Measurements from ENCODE around the gene ANKRD28. TPM values are rescaled to one million over a fixed set of nuclear protein-coding genes. Genes with fewer than 3 reads are reported as not detected.

ANKRD28 gene
- total and polyA plus RNA-seq, 9 of the 15 experiments (the other 6 are each of a cell fraction or from before 2014, with no cell fraction given) = 11.7 to 66.0 (median 36.7) TPM

DNA sequence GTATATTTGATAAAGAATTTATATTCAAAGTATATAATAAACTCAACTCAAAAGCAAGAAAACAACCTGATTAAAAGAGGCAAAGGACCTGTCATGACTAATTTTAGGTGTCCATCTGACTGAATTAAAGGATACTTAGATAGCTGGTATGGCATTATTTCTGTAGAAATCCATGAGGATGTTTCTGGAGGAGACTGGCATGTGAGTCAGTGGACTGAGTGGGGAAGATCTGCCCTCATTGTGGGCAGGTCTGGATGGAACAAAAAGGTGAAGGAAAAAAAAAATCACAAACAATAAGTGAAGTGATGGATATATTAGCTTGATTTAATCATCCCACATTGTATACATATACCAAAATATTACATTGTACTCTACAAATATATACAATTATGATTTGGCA lies 16.6 kb downstream of the ANKRD28 start (continued):
- TF ChIP-seq DMBX1 (CRISPR knock-in tag; IDR thresholded peaks at IDR 0.05; ENCODE audit: borderline replicate concordance) (no peak), CSDE1 (IDR thresholded peaks at IDR 0.05) (no peak), TCF7 (IDR thresholded peaks at IDR 0.05; ENCODE audit: borderline replicate concordance) (no peak), FOS (IDR thresholded peaks at IDR 0.05; ENCODE audit: extremely low read depth, insufficient read length) (no peak), ZBTB7A (IDR thresholded peaks at IDR 0.05; ENCODE audit: borderline replicate concordance, control insufficient read depth, low read depth, low read length) (no peak), PHF21A (IDR thresholded peaks at IDR 0.05; ENCODE audit: borderline replicate concordance, low read depth) (no peak), TFE3 (CRISPR knock-in tag; IDR thresholded peaks at IDR 0.05) (no peak), GATAD2A (IDR thresholded peaks at IDR 0.05) (no peak)
- TF ChIP-seq, protein P1, sequence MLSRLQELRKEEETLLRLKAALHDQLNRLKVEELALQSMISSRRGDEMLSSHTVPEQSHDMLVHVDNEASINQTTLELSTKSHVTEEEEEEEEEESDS (CRISPR knock-in tag; IDR thresholded peaks at IDR 0.05) = no peak
- TF ChIP-seq, protein P2, sequence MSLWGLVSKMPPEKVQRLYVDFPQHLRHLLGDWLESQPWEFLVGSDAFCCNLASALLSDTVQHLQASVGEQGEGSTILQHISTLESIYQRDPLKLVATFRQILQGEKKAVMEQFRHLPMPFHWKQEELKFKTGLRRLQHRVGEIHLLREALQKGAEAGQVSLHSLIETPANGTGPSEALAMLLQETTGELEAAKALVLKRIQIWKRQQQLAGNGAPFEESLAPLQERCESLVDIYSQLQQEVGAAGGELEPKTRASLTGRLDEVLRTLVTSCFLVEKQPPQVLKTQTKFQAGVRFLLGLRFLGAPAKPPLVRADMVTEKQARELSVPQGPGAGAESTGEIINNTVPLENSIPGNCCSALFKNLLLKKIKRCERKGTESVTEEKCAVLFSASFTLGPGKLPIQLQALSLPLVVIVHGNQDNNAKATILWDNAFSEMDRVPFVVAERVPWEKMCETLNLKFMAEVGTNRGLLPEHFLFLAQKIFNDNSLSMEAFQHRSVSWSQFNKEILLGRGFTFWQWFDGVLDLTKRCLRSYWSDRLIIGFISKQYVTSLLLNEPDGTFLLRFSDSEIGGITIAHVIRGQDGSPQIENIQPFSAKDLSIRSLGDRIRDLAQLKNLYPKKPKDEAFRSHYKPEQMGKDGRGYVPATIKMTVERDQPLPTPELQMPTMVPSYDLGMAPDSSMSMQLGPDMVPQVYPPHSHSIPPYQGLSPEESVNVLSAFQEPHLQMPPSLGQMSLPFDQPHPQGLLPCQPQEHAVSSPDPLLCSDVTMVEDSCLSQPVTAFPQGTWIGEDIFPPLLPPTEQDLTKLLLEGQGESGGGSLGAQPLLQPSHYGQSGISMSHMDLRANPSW (CRISPR knock-in tag; IDR thresholded peaks at IDR 0.05) = no peak

All from K562 (cell line).